ENCODE results near the gene CREBBP. TPM values are rescaled to one million over a fixed set of nuclear protein-coding genes. Genes with fewer than 3 reads are reported as not detected.

CREBBP gene
- total RNA-seq, 2 experiments from 2014 or later: 53.0 to 56.6 TPM

DNA sequence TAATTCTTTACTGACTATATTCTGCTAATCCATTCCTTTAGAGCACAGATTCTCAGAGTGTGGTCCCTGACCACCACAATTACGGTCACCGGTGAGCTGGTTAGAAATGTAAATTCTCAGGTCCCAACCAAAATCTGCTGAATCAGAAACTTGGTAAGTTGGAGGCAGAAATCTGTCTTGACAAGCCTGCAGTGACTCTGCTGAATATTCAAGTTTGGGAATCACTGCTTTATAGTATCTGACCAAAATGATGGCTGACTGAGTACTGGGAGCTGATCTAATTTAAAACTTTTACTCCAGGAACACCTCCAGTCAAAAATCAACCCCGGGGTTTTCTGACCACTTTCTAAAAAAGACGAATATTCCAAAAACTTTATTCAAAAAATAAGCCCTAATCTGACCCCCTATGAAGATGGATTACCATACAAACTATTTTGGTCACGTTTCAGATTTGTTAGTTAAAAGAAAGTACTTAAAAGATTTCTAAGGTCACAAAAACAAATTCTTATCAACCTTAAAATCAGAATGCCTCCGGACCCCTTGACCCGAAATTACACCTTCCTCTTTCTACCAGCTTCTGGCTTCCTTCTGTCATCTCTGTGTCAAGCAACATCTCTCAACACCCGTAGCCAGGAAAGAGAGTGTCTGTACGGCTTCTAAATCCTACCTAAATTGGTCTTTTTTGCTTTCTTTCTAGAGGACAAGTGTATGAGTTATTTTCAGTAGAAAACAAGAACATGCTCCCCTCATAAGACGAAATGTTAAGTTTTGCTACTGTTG is 38.6 kb downstream of the CREBBP start:
- POLR2A ChIA-PET: no interaction called here
- no peaks in the 10 kb centered on the region for H3K9me3 Mint-ChIP-seq
- CTCF ChIA-PET: no interaction called here
- peaks cover 8% of the 10 kb centered on the region for H3K36me3 Mint-ChIP-seq (ENCODE audit: low read depth)
- no peak for DNase-seq
- H3K4me1 Mint-ChIP-seq: peaks cover 4% of the 10 kb centered on the region
- no peak overlapping the region for H3K4me3 Mint-ChIP-seq
- H3K27me3 Mint-ChIP-seq: no peaks in the 10 kb centered on the region
- no peak overlapping the region for H3K27ac Mint-ChIP-seq

DNA sequence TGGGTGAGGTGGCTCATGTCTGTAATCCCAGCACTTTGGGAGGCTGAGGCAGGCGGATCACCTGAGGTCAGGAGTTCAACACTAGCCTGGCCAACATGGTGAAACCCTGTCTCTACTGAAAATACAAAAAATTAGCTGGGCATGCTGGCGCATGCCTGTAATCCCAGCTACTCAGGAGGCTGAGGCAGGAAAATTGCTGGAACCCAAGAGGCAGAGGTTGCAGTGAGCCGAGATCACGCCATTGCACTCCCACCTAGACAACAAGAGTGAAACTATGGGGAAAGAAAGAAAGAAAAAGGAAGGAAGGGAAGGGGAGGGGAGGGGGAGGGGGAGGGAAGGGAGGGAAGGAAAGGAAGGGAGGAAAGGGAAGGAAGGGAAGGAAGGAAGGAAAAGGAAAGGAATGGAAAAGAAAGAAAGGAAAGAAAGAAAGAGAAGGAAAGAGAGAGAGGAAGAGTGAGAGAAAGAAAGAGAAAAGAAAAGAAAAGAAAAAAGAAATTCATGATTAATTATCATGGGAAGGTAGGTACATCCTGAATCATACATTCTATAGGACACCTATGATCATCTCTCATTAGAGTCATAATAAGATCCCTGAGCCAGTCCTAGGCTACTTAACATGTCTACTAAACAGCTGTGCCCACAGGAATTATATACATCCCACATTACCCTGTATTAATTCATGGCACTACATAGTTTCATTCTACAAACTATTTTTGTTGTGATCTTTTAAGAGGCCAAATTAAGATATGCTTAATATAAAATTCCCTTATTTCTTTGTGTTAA is 40.9 kb downstream of the CREBBP start:
- POLR2A ChIA-PET: no interaction called here
- Mint-ChIP-seq H3K9me3 (no peaks in the 10 kb centered on the region), H3K4me3 (no peak overlapping the region), H3K27ac (no peak overlapping the region), H3K4me1 (peaks cover 1% of the 10 kb centered on the region), H3K36me3 (ENCODE audit: low read depth) (peaks cover 5% of the 10 kb centered on the region), H3K27me3 (no peaks in the 10 kb centered on the region)
- no peak for DNase-seq
- CTCF ChIA-PET: no interaction called here

DNA sequence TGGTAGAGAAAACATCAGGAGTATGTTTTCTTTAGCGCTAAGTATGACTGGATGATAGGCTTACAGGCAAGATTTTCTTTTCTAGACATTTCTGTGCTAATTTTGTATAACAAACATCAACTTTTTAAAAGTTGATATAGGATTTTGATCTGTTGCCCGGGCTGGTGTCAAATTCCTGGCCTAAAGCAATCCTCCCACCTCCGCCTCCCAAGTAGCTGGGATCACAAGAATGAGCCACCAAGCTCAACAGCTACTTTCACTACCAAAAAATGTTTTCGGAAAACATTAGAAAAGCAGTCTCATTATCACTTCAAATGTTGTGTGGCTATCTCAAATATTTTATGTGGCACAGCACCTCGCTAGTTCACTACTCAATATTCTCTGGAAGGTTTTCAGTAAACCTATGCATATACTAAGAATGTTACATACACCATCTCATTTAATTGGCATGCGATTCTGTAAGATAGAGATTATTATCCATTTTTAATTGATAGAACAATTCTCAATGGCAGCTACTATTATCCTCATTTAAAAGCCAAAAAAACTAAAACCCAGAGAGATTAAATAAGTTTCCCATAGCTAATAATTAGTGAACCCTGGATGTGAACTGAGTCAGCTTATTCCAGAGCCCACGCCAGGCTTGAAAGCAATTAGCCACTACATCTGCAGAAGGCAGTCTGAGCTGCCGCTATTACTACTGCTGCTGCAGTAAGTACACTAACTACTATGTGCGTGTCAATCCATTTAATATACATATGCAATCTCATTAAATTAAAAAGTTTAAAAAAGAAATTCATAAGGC is 41.7 kb downstream of the CREBBP start:
- peaks cover 1% of the 10 kb centered on the region for H3K4me1 Mint-ChIP-seq
- DNase-seq: no peak
- H3K27me3 Mint-ChIP-seq: no peaks in the 10 kb centered on the region
- no peak overlapping the region for H3K27ac Mint-ChIP-seq
- H3K9me3 Mint-ChIP-seq: peaks cover 4% of the 10 kb centered on the region
- ChIA-PET POLR2A (no interaction called here), CTCF (no interaction called here)
- H3K4me3 Mint-ChIP-seq: no peak overlapping the region
- H3K36me3 Mint-ChIP-seq (ENCODE audit: low read depth): peaks cover 10% of the 10 kb centered on the region

DNA sequence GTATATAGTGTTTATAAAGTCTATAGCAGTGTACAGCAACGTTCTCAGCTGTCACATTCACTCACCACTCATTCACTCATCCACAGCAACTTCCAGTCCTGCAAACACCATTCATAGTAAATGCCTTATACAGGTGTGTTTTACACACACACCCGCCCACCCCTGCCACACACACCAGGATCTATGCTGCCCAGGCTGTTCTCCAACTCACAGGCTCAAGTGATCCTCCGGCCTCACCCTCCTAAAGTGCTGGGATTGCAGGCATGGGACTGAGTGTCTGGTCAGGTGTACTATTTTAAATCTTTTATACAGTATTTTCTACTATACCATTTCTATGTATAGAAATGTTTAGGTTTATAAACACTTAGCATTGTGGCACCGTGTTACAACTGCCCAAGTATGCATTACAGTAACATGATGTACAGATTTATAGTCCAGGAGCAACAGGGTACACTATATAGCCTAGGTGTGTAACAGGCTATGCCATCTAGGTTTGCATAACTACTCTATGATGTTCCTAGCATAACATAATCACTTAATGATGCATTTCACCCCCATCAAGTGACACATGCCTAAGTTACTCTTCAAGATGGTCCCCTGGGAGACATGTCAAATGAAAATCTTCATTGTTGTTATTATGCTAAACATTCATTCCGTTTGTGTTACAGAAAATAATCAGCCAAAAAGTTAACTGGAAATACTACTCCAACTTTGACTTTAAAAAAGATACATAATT is 42.5 kb downstream of the CREBBP start:
- Mint-ChIP-seq H3K4me3 (no peak overlapping the region), H3K27ac (no peak overlapping the region), H3K27me3 (no peaks in the 10 kb centered on the region), H3K36me3 (ENCODE audit: low read depth) (peaks cover 17% of the 10 kb centered on the region), H3K4me1 (peaks cover 1% of the 10 kb centered on the region), H3K9me3 (peaks cover 11% of the 10 kb centered on the region)
- DNase-seq: no peak
- CTCF ChIA-PET: no interaction called here
- POLR2A ChIA-PET: no interaction called here

DNA sequence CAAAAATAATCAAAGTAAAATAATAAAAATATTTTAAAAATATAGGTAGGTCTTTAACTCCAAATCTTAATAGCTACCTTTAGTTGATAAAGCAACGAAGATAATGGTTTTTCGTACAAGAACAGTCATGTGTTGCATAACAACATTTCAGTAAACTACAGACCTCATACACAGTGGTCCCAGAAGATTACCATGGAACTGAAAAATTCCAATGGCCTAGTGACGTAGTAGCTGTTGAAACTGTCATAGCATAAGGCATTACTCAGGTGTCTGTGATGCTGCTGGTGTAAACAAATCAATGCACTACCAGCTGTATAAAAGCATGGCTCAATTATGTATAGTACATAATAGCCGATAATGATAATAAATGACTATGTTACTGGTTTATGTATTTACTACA is 43.9 kb downstream of the CREBBP start:
- Mint-ChIP-seq H3K9me3 (peaks cover 17% of the 10 kb centered on the region), H3K4me1 (peaks cover 1% of the 10 kb centered on the region), H3K27ac (no peak overlapping the region), H3K27me3 (no peaks in the 10 kb centered on the region), H3K4me3 (no peak overlapping the region), H3K36me3 (ENCODE audit: low read depth) (peaks cover 23% of the 10 kb centered on the region)
- CTCF ChIA-PET: interaction anchor here (0.5 to 0.7 kb wide), 2 partner anchors 22 to 1544 kb away, joined by 3 read pairs; no protein-coding TSS in a partner anchor
- DNase-seq: no peak
- POLR2A ChIA-PET: no interaction called here

DNA sequence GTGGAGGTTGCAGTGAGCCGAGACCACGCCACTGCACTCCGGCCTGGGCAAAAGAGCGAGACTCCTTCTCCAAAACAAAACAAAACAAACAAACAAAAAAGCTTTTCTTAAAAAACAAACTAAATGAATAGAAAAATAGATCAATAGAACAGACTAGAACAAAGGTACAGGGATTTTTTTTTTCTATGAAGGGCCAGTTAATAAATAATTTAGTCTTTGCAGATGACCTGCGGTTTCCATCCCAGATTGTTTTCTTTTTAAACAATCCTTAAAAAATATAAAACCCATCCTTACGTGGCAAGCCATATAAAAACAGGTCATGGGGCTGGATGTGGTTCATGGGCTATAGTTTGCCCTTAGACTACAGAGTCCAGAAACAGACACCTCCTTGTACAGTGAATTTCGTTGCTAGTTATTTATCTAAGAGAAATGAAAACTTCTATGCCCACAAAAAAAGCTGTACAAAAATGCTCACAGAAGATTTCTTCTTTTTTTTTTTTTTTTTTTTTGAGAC is 45.4 kb downstream of the CREBBP start:
- Mint-ChIP-seq H3K4me3 (no peak overlapping the region), H3K9me3 (peaks cover 17% of the 10 kb centered on the region), H3K27me3 (no peaks in the 10 kb centered on the region), H3K4me1 (no peaks in the 10 kb centered on the region), H3K36me3 (ENCODE audit: low read depth) (peaks cover 29% of the 10 kb centered on the region), H3K27ac (no peak overlapping the region)
- CTCF ChIA-PET: interaction anchor here (0.7 kb wide), 1 partner anchor 473 kb away, joined by 3 read pairs; no protein-coding TSS in a partner anchor
- no peak for DNase-seq
- POLR2A ChIA-PET: interaction anchor here (0.6 kb wide), 1 partner anchor 333 kb away, joined by 4 read pairs; no protein-coding TSS in a partner anchor

DNA sequence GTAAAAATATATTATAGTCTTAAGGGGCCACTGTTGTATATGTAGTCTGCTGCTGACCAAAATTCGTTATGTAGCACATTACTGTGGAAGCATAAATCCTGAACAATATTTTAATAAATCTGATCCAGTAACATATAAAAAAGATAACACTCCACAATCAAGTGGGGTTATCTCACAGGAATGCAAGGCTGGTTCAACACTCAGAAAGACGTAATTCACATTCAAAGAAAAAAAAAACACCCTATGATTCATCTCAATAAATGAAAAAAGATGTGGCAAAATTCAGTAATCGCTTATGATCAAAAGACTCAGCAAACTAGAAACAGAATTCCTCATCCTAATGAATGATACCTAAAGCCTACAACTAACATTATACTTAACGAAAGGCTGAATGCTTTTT is 47.8 kb downstream of the CREBBP start:
- DNase-seq: no peak
- H3K27me3 Mint-ChIP-seq: no peaks in the 10 kb centered on the region
- no peaks in the 10 kb centered on the region for H3K4me1 Mint-ChIP-seq
- no peak overlapping the region for H3K27ac Mint-ChIP-seq
- peaks cover 34% of the 10 kb centered on the region for H3K36me3 Mint-ChIP-seq (ENCODE audit: low read depth)
- H3K9me3 Mint-ChIP-seq: peaks cover 17% of the 10 kb centered on the region
- H3K4me3 Mint-ChIP-seq: no peak overlapping the region
- CTCF ChIA-PET: interaction anchor here (0.6 kb wide), 1 partner anchor 817 kb away, joined by 3 read pairs; no protein-coding TSS in a partner anchor
- POLR2A ChIA-PET: no interaction called here

DNA sequence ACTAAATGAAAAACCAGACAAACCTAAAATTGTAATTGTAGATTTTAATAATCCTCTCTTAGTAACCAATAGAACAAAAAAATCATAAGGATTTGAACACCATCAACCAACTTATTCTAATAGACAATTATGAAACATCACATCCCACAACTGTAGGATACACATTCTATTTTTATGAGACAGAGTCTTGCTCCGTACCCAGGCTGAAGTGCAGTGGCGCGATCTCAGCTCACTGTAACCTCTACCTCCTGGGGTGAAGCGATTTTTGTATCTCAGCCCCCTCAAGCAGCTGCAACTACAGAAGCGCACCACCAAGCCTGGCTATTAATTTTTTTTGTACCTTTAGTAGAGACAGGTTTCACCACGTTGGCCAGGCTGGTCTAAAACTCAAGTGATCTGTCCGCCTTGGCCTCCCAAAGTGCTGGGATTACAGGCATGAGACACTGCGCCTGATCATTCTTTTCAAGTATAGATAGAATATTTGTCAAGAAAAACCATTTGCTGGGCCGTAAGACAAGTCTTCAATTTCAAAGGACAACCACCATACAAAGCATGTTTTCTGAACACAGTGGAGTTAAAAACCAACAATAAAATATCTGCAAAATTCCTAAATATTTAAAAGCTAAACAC is 49.8 kb downstream of the CREBBP start:
- CTCF ChIA-PET: no interaction called here
- H3K4me1 Mint-ChIP-seq: peaks cover 12% of the 10 kb centered on the region
- no peak for DNase-seq
- POLR2A ChIA-PET: no interaction called here
- H3K9me3 Mint-ChIP-seq: peaks cover 17% of the 10 kb centered on the region
- H3K36me3 Mint-ChIP-seq (ENCODE audit: low read depth): peaks cover 42% of the 10 kb centered on the region
- H3K4me3 Mint-ChIP-seq: no peak overlapping the region
- H3K27me3 Mint-ChIP-seq: no peaks in the 10 kb centered on the region
- no peak overlapping the region for H3K27ac Mint-ChIP-seq

DNA sequence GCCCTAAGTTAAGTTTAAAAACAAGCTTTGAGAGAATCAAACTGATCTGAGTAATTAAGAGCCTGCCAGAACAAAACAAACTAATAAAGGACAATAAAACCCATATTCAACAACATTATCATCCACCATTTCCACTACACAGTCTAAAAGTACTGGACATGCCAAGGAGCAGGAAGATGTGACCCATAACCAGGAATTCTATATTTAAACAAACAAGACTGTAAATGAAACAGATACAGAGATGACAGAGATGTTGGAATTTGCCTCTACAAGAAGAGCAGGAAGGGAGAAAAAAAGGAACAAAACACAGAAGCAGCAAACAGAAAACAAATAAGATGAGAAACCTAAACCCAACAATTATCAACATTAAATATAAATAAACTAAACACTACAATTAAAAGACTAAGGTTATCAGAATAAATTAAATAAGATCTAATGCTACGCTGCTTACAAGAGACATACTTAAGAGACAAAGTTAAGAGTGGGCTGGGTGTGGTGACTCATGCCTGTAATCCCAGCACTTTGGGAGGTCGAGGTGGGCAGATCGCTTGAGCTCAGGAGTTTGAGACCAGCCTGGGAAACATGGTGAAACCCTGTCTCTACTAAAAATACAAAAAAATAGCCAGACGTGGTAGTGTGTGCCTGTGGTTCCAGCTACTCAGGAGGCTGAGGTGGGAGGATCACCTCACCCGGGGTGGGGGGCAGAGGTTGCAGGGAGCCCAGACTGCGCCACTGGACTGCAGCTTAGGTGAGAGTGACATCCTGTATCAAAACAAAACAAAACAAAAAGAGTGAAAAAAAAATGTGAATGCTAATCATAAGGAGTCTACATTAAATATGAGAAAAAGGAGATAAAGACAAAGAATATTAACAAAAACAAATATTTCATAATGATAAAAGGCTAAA is 50.6 kb downstream of the CREBBP start:
- DNase-seq: no peak
- Mint-ChIP-seq H3K27ac (no peak overlapping the region), H3K36me3 (ENCODE audit: low read depth) (peaks cover 42% of the 10 kb centered on the region), H3K27me3 (no peaks in the 10 kb centered on the region), H3K9me3 (peaks cover 17% of the 10 kb centered on the region), H3K4me3 (no peak overlapping the region), H3K4me1 (peaks cover 20% of the 10 kb centered on the region)
- POLR2A ChIA-PET: no interaction called here
- CTCF ChIA-PET: no interaction called here

DNA sequence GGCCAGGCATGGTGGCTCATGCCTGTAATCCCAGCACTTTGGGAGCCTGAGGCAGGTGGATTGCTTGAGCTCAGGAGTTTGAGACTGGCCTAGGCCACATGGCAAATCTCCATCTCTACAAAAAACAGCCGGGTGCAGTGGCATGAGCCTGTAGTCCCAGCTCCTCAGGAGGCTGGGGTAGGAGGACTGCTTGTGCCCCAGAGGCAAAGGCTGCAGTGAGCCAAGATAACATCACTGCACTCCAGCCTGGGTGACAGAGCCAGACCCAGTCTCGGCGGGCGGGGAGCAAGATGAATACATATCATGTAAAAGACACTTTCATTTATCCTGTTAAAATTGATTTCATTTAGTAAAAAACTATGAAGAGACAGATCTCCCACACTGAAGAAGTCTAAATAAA is 54.6 kb downstream of the CREBBP start:
- H3K9me3 Mint-ChIP-seq: no peaks in the 10 kb centered on the region
- peaks cover 17% of the 10 kb centered on the region for H3K36me3 Mint-ChIP-seq (ENCODE audit: low read depth)
- H3K4me3 Mint-ChIP-seq: no peak overlapping the region
- DNase-seq: no peak
- no peaks in the 10 kb centered on the region for H3K27me3 Mint-ChIP-seq
- no peak overlapping the region for H3K27ac Mint-ChIP-seq
- H3K4me1 Mint-ChIP-seq: peaks cover 51% of the 10 kb centered on the region
- ChIA-PET POLR2A (no interaction called here), CTCF (no interaction called here)

DNA sequence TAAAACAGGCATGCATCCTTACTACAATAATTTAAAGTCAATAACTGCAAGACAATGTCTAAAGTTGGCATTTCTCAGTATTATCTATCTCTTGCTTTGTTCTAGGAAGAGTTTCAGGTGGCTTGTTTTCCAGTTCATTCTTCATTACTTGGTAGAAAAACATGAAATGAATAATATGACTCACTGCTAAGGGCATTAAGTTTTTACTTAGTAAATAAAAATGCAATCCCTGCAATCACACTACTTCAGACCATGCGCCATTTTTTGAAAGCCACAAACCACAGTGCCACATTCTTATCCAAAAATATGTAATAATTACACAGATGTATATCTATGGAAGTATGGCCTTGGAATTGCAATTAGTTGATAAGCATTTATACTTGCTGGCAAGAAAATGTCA is 55.4 kb downstream of the CREBBP start:
- H3K27me3 Mint-ChIP-seq: no peaks in the 10 kb centered on the region
- H3K4me3 Mint-ChIP-seq: no peak overlapping the region
- no peaks in the 10 kb centered on the region for H3K9me3 Mint-ChIP-seq
- POLR2A ChIA-PET: no interaction called here
- CTCF ChIA-PET: no interaction called here
- DNase-seq: no peak
- H3K27ac Mint-ChIP-seq: no peak overlapping the region
- H3K36me3 Mint-ChIP-seq (ENCODE audit: low read depth): peaks cover 15% of the 10 kb centered on the region
- peaks cover 51% of the 10 kb centered on the region for H3K4me1 Mint-ChIP-seq
